HepG2 (cell line): ENCODE data around the gene PSMB10. TPM values are rescaled to one million over a fixed set of nuclear protein-coding genes. Genes with fewer than 3 reads are reported as not detected.
A peak's percentile ranks its signal among the peaks of the same experiment; 100 is the strongest.

ENCODE experiments used
- ATAC-seq: fragments of 200-7000 bp; cut with Tn5 transposase; 3 replicates; pipeline ENCODE4 v1.9.1; 2020; ENCODE audit warnings: mild to moderate bottlenecking, moderate library complexity
- BruUV-seq: library from RNA; stranded (reverse); fragments of 400-500 nt; replicated peaks from 2 replicates; lab custom pipeline; 2021; lab: Mats Ljungman, UMichigan
- CTCF ChIA-PET: fragments of 300-600 bp; formaldehyde crosslinking; extraction: SDS; loops from one replicate; lab custom pipeline; 2021; ENCODE audit warnings: low total read pairs, inconsistent platforms, low intra/inter-chr PET ratio; lab: Yijun Ruan, JAX
- POLR2A ChIA-PET: fragments of 350-600 bp; sonication (Branson Sonifier 250); formaldehyde crosslinking; loops from one replicate; lab custom pipeline; 2020; ENCODE audit warnings: antibody characterized with exemption, inconsistent platforms; lab: Yijun Ruan, JAX
- DNase-seq: peaks from one replicate; pipeline ENCODE4 v3.0.0-alpha.2; 2015; ENCODE audit warnings: low spot score
- FAIRE-seq: peaks from 3 replicates; lab custom pipeline; 2011; peaks lifted over from hg19 to GRCh38; lab: Jason Lieb, UNC
- H2AFZ ChIP-seq: one replicate; pipeline ENCODE4 v1.6.1; 2011; ENCODE audit warnings: low read length, inconsistent platforms
- H3K27ac ChIP-seq: fragments of 300-600 bp; 3 replicates; pipeline ENCODE4 v1.8.0; 2011; ENCODE audit warnings: mixed run types, mild to moderate bottlenecking, mixed read lengths, low read length, inconsistent platforms; ENCODE audit not compliant: insufficient read depth; ENCODE audit errors: extremely low read length
- H3K27me3 ChIP-seq, 2 experiments: fragments of 200-600 bp in 1 of 2; 2 replicates in 1 of 2; 3 replicates in 1 of 2; pipeline versions ENCODE4 v1.6.0 to v1.8.0; 2011; ENCODE audit warnings: low read length in 2 of 2, mild to moderate bottlenecking in 2 of 2, moderate library complexity in 2 of 2, inconsistent platforms in 1 of 2; ENCODE audit not compliant: insufficient read depth in 2 of 2, control insufficient read depth in 1 of 2
- H3K36me3 ChIP-seq, 2 experiments: fragments of 200-600 bp in 1 of 2; replicated peaks in 1 of 2; 2 replicates in 1 of 2; 3 replicates in 1 of 2; pipeline versions ENCODE4 v1.5.1 to v1.8.0; 2011; ENCODE audit warnings: low read length in 2 of 2, inconsistent platforms in 1 of 2; ENCODE audit not compliant: insufficient read depth in 2 of 2, control insufficient read depth in 1 of 2
- H3K4me1 ChIP-seq: 2 replicates; pipeline ENCODE4 v1.5.1; 2012; ENCODE audit warnings: low read length, inconsistent platforms; ENCODE audit not compliant: insufficient read depth
- H3K4me2 ChIP-seq: 2 replicates; pipeline ENCODE4 v1.6.0; 2011; ENCODE audit warnings: low read depth, low read length, inconsistent platforms
- H3K4me3 ChIP-seq, 3 experiments: fragments of 200-600 bp in 1 of 3; sonication (generic), shearing (Covaris generic) in 1 of 3; replicated peaks in 1 of 3; 2 replicates each; pipeline ENCODE4 v1.5.1; 2011 to 2016; ENCODE audit warnings: low read length in 3 of 3, inconsistent platforms in 2 of 3, low read depth in 2 of 3, mild to moderate bottlenecking in 2 of 3, control low read depth in 1 of 3, mixed read lengths in 1 of 3; ENCODE audit not compliant: insufficient read depth in 1 of 3
- H3K79me2 ChIP-seq: one replicate; pipeline ENCODE4 v1.6.1; 2011; ENCODE audit warnings: low read length, inconsistent platforms; ENCODE audit not compliant: insufficient read depth
- H3K9ac ChIP-seq: 2 replicates; pipeline ENCODE4 v1.6.0; 2011; ENCODE audit warnings: mild to moderate bottlenecking, low read depth, low read length, inconsistent platforms; ENCODE audit not compliant: insufficient read depth
- H3K9me3 ChIP-seq: 2 replicates; pipeline ENCODE4 v1.5.1; 2012; ENCODE audit warnings: mild to moderate bottlenecking, low read length
- H4K20me1 ChIP-seq: 2 replicates; pipeline ENCODE4 v1.6.0; 2011; ENCODE audit warnings: inconsistent platforms, mild to moderate bottlenecking, low read length, moderate library complexity; ENCODE audit not compliant: insufficient read depth
- MAX ChIP-seq: IDR thresholded peaks from 2 replicates; pipeline ENCODE4 v1.6.1; 2012; ENCODE audit warnings: inconsistent platforms
- NFIB ChIP-seq: sonication (generic); formaldehyde crosslinking; IDR thresholded peaks from 2 replicates; pipeline ENCODE4 v1.9.0; 2021; ENCODE audit warnings: missing genetic modification reagents, mild to moderate bottlenecking, borderline replicate concordance
- ZNF687 ChIP-seq: sonication (generic); formaldehyde crosslinking; IDR thresholded peaks from 2 replicates; pipeline ENCODE4 v1.5.1; 2020; ENCODE audit warnings: mild to moderate bottlenecking, missing genetic modification reagents, moderate library complexity
- WGBS: methylation state at CpG from one replicate; pipeline ENCODE4 v1.1.6; 2017; ENCODE audit warnings: low lambda C conversion rate; 5-methylcytosine and 5-hydroxymethylcytosine counted together
- in situ Hi-C: cut with HindIII; loops from 2 replicates; pipeline ENCODE4 v1.10.0; 2017; ENCODE audit warnings: low pct_unique_long_range_greater_than_20kb; ENCODE audit not compliant: extremely low pct_ligation_motif_present
- intact Hi-C: fragments of 100-400 bp; cut with micrococcal nuclease; formaldehyde crosslinking; loops from one replicate; pipeline ENCODE4 v1.10.0; 2022; ENCODE audit not compliant: unreplicated experiment
- polyA plus RNA-seq, 8 experiments: library from polyadenylated mRNA; depleted of rRNA in 3 of 8; stranded (reverse) in 7 of 8; unstranded in 1 of 8; fragments of >200 nt; fragmentation: Illumina TruSeq in 4 of 8; extraction: Trizol in 4 of 8; gene quantifications; 2 replicates each; pipeline versions ENCODE4 v1.2.1 to v1.2.3, GENCODE V29; 2011 to 2016; ENCODE audit warnings: low read depth in 4 of 8, missing spikeins in 1 of 8, mixed read lengths in 1 of 8; ENCODE audit not compliant: insufficient read depth in 1 of 8
- total RNA-seq, 5 experiments: library from RNA; depleted of rRNA; stranded (reverse); fragments of >200 nt; fragmentation: Illumina TruSeq; extraction: Trizol; gene quantifications; 2 replicates each; pipeline ENCODE4 v1.2.3, GENCODE V29; 2016; ENCODE audit warnings: low read depth in 1 of 5
- TF ChIP-seq, protein P1 (sequence below): sonication (generic); formaldehyde crosslinking; IDR thresholded peaks from 2 replicates; pipeline ENCODE4 v1.5.1; 2020; ENCODE audit warnings: mild to moderate bottlenecking, missing genetic modification reagents, moderate library complexity

The PSMB10 gene
- total and polyA plus RNA-seq, 2 of the 13 experiments (the other 11 are each of a cell fraction or from before 2014, with no cell fraction given), result 12.7 to 65.9 TPM

DNA sequence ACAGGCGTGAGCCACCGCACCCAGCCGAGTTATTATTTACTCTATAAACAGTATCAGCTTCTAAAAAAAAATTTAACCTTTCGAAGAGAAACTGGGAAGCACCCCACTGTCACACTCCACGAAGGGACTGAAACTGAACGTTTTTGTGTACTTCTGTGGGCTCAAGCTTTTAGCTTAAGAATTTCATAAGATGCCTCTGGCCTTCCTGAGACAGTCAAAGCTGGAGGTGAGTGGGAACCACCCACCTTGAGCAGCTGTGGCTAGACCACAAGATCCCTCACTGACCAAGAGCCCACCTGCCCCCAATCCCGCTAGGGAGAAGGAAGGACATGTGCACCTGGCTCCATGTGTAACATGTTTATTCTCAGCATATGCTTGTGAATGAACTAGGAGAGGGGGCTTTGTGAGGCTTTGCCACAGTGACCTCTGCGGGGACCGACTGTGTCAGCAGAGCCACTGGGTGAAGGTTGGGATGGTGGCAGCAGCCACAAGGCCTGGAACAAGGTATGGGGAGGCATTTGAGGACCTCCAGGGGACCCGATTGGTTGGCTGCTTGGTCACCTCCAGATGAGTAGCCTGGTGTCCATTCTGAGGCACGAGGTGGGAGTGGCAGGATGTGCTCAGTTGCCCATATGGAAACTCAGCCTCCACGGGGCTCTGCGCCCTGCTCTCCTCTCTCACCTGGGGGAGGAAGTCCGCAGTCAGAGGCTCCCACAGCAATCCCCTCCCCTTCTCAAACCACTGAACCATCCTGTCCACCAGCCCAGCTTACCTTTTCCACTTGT is 38.9 kb upstream of the PSMB10 start:
- Histone ChIP-seq H3K4me1 (peaks cover 54% of the 10 kb centered on the region), H3K9ac (no peak overlapping the region), H3K9me3 (no peaks in the 10 kb centered on the region), H4K20me1 (no peaks in the 10 kb centered on the region), H3K4me2 (peak overlapping the region; percentile 10; the same call in 1 of the 2 replicates), H3K27me3 (peaks cover 5 to 40% of the 10 kb centered on the region in 2 experiments; a peak in 4 of 5 replicates), H3K36me3 (no peaks in the 10 kb centered on the region), H3K4me3 (no peak overlapping the region), H3K27ac (no peak overlapping the region), H3K79me2 (no peaks in the 10 kb centered on the region), H2AFZ (no peak overlapping the region)
- in situ Hi-C loops (no loop called here), intact Hi-C loops (no loop called here)
- 11% methylated on average over 14 of the region's 14 CpGs for WGBS
- ATAC-seq (peak; percentile 19), FAIRE-seq (no peak), DNase-seq (no peak)
- TF ChIP-seq MAX (0 out of 2 replicates have a peak, but pooled peaks have one; percentile 16), ZNF687 (CRISPR knock-in tag) (peak; percentile 47), NFIB (CRISPR knock-in tag) (no peak)
- TF ChIP-seq, protein P1, sequence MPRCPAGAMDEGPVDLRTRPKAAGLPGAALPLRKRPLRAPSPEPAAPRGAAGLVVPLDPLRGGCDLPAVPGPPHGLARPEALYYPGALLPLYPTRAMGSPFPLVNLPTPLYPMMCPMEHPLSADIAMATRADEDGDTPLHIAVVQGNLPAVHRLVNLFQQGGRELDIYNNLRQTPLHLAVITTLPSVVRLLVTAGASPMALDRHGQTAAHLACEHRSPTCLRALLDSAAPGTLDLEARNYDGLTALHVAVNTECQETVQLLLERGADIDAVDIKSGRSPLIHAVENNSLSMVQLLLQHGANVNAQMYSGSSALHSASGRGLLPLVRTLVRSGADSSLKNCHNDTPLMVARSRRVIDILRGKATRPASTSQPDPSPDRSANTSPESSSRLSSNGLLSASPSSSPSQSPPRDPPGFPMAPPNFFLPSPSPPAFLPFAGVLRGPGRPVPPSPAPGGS, result 0 out of 2 replicates have a peak, but pooled peaks have one; percentile 19
- ChIA-PET POLR2A (interaction anchor here (2.3 kb wide), 1 partner anchor 9 kb away, joined by 9 read pairs; no protein-coding TSS in a partner anchor), CTCF (no interaction called here)
- no TSS peak for BruUV-seq
